Urinary bladder (tissue), 4 donors: ENCODE data around the gene RALGPS1. TPM values are rescaled to one million over a fixed set of nuclear protein-coding genes. Genes with fewer than 3 reads are reported as not detected.

ENCODE experiments used
- DNase-seq: peaks from one replicate; pipeline ENCODE4 v3.0.0-alpha.2; 2015; ENCODE audit errors: extremely low spot score
- H3K27ac ChIP-seq: one replicate; pipeline ENCODE4 v1.5.1; 2013; ENCODE audit warnings: low read depth, mild to moderate bottlenecking, moderate library complexity
- H3K36me3 ChIP-seq: one replicate; pipeline ENCODE4 v1.6.1; 2013; ENCODE audit warnings: mild to moderate bottlenecking, moderate library complexity; ENCODE audit not compliant: insufficient read depth
- H3K4me1 ChIP-seq: one replicate; pipeline ENCODE4 v1.6.1; 2013; ENCODE audit warnings: mild to moderate bottlenecking, moderate library complexity; ENCODE audit not compliant: insufficient read depth
- H3K4me3 ChIP-seq: one replicate; pipeline ENCODE4 v1.5.1; 2013; ENCODE audit warnings: low read depth, low read length
- WGBS: extraction: QIAGEN DNeasy Blood & Tissue Kit; methylation state at CpG from one replicate; pipeline ENCODE4 v1.1.7; 2013; 5-methylcytosine and 5-hydroxymethylcytosine counted together
- polyA plus RNA-seq: library from polyadenylated mRNA; stranded (reverse); fragments of 200-250 nt; gene quantifications from one replicate; pipeline ENCODE4 v1.2.3, GENCODE V29; 2013
- total RNA-seq: library from RNA; depleted of rRNA; stranded (reverse); fragments of >200 nt; gene quantifications from one replicate; pipeline ENCODE4 v1.2.3, GENCODE V29; 2014
- donor health status: healthy with polysubstance abuse.
- donor health status: healthy.

The RALGPS1 gene
- total and polyA plus RNA-seq, 2 donors, result 8.9 to 21.8 TPM

DNA sequence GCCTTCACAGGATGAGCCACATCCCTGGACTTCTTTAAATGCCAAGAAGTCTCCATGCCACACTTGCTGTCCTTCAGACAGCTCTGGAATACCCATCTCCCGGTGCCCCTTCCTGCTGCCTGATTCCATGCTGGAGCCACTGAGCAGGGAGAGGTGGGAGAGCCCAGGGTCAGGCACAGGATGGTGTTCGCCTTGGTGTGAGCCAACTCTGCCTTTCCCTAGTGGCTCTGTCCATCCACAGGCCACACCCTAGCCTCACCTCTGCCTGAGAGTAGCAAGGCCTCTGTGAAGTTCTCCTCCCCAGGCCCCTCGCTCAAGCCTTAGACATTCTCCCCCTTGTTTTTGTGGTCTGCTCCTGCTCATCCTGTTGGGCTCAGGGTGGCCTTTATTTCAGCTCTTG is 262.0 kb downstream of the RALGPS1 start:
- Histone ChIP-seq H3K4me3 (no peak overlapping the region), H3K27ac (no peak overlapping the region), H3K4me1 (no peaks in the 10 kb centered on the region), H3K36me3 (no peaks in the 10 kb centered on the region)
- DNase-seq, result no peak
- WGBS, result 94% methylated on average over 3 of the region's 3 CpGs

- H3K4me1 ChIP-seq, result no peaks in the 10 kb centered on the region
- 92% methylated on average over 6 of the region's 6 CpGs for WGBS
- no peak for DNase-seq
- H3K4me3 ChIP-seq, result no peak overlapping the region
- H3K27ac ChIP-seq, result no peak overlapping the region
- no peaks in the 10 kb centered on the region for H3K36me3 ChIP-seq
These were observed 262.6 kb downstream of the RALGPS1 start for GRCh38 chr9:127177231-127177630.

GRCh38 chr9:127177665-127178265 is 263.2 kb downstream of the RALGPS1 start:
- no peak overlapping the region for H3K27ac ChIP-seq
- no peak for DNase-seq
- WGBS, result 96% methylated on average over 3 of the region's 3 CpGs
- H3K36me3 ChIP-seq, result no peaks in the 10 kb centered on the region
- H3K4me1 ChIP-seq, result no peaks in the 10 kb centered on the region
- no peak overlapping the region for H3K4me3 ChIP-seq

DNA sequence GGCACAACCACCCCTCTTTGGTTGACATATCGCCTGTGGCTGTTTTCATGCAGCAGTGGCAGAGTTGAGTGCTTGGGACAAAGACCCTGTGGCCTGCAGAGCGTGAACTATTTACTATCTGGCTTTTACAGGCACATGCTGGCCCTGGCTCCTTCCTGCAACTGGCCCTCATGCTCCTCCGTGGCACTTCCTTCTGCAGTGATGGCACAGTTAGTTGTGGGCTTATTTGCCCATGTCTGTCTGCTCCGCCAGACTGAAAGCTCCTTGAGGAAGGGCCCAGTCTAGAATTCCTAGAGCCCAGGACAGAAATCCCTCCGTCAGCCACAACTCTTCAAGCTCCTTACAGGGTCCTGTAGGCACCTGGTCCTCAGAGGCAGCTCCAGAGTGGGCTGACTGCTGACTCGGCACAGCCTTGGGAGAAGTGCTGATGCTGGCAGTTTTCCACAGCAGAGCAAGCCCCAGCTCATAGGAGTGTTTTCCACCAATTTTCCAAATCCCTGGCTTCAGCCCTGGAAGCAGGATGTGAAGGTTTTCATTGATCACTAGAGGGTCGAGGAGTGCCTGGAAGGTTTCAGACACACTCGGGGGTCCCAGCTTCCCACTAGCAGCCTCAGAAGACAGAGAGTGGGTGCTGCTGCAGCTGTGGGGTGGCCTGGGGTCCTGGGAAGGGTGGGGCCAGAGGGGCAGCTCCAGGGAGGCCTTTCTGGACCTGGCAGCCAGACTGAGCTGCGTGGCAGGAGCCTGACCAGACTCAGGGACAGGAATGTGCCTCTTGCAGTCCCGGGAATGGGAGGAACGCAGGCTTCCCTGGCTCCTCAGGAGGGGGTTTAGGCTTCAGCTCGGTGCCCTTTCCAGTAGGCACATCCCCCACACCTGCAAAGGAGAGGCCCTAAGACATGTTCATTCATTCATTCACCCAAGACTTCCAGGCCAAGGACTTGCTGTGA is 264.4 kb downstream of the RALGPS1 start:
- Histone ChIP-seq H3K27ac (no peak overlapping the region), H3K36me3 (no peaks in the 10 kb centered on the region), H3K4me1 (no peaks in the 10 kb centered on the region), H3K4me3 (no peak overlapping the region)
- 68% methylated on average over 12 of the region's 12 CpGs for WGBS
- DNase-seq, result no peak

DNA sequence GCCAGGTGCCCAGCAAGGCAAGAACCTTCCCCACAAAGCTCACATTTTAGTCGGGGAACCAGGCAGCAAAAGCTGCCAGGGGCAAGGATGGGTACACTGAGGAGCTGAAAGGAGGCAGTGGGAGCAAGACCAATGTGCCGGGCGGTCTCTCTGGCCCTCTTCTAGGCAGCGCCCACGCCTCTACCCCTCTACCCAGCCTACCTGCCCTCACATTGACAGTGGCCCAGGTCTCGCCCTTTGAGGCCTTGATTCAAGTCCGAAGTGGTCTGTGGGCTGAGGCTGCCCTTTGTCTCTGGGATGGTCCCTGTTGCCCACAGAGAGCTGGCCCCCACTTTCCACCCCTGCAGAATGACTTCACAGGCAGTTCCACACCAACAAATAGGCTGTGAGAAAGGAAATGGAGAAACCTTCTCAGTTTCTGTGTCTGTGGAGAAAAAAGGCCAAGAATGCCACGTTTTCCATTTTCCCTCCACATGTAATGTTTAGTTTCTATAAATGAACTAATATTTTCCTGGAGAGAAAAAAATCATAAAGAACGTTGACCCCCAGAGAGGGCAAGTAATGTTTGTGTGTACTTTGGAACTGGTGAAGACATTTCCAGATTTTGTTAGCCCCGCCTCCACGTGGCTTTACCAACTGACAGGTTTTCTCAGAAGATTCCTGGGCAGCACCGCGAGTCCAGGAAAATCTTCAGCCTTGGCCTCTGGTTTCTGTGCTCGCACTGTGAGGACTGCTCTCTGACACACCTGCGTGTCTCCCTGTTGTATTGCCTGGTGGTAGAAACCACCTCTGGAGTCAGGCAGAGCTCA is 265.3 kb downstream of the RALGPS1 start:
- 82% methylated on average over 15 of the region's 15 CpGs for WGBS
- Histone ChIP-seq H3K4me1 (no peaks in the 10 kb centered on the region), H3K27ac (no peak overlapping the region), H3K36me3 (no peaks in the 10 kb centered on the region), H3K4me3 (no peak overlapping the region)
- no peak for DNase-seq

GRCh38 chr9:127180457-127181314 is 266.1 kb downstream of the RALGPS1 start:
- DNase-seq, result no peak
- no peaks in the 10 kb centered on the region for H3K36me3 ChIP-seq
- H3K4me3 ChIP-seq, result no peak overlapping the region
- H3K4me1 ChIP-seq, result no peaks in the 10 kb centered on the region
- 93% methylated on average over 14 of the region's 14 CpGs for WGBS
- no peak overlapping the region for H3K27ac ChIP-seq

DNA sequence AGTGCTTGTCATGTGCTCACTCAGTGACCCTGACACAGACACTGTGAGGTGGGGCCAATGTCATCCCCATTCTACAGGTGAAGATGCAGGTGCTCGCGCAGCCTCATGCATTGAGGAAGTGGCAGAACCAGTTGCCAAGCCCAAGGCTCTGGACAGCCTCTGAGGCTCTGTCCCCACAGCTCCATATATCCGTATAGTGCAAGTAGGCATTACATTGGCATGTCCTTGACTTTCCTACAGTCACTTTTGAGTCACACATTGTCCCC is 266.7 kb downstream of the RALGPS1 start:
- H3K27ac ChIP-seq, result no peak overlapping the region
- H3K4me1 ChIP-seq, result no peaks in the 10 kb centered on the region
- WGBS, result 97% methylated on average over 3 of the region's 3 CpGs
- H3K4me3 ChIP-seq, result no peak overlapping the region
- no peaks in the 10 kb centered on the region for H3K36me3 ChIP-seq
- no peak for DNase-seq

DNA sequence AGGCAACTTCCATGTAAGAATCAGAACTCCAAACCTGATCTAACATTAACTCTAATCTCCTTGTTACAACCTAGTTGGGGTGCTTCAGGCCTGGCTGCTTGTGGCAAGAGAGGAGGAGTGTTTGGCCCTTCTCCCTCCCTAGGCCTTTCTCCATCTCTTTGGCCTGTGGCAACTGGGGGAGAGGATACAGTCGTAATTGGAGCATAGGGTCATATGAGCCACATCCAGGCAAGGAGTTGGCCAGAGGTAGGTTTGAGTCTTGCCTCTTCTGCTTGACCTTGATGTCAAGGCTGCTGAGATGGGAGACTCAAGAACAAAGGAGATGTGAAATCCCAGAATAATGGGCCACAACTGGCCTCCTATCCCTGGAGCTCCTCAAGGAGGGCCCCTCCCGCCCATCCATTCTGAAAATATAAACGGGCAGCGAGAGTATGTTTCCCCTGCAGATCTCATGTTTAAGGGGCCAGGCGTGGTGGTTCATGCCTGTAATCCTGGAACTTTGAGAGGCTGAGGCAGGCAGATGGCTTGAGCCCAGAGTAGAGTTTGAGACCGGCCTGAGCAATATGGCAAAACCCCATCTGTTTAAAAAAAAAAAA is 267.1 kb downstream of the RALGPS1 start:
- no peaks in the 10 kb centered on the region for H3K4me1 ChIP-seq
- no peak overlapping the region for H3K27ac ChIP-seq
- WGBS, result 94% methylated on average over 6 of the region's 6 CpGs
- no peak for DNase-seq
- no peaks in the 10 kb centered on the region for H3K36me3 ChIP-seq
- H3K4me3 ChIP-seq, result no peak overlapping the region

GRCh38 chr9:127182901-127183746 is 268.5 kb downstream of the RALGPS1 start:
- WGBS, result 93% methylated on average over 14 of the region's 14 CpGs
- Histone ChIP-seq H3K4me1 (no peaks in the 10 kb centered on the region), H3K27ac (no peak overlapping the region), H3K36me3 (no peaks in the 10 kb centered on the region), H3K4me3 (no peak overlapping the region)
- DNase-seq, result no peak

- Histone ChIP-seq H3K4me3 (no peak overlapping the region), H3K36me3 (no peaks in the 10 kb centered on the region), H3K4me1 (no peaks in the 10 kb centered on the region), H3K27ac (no peak overlapping the region)
- no peak for DNase-seq
- 82% methylated on average over 17 of the region's 17 CpGs for WGBS
These were observed 269.4 kb downstream of the RALGPS1 start for GRCh38 chr9:127183814-127184582.

- no peaks in the 10 kb centered on the region for H3K4me1 ChIP-seq
- DNase-seq, result no peak
- no peaks in the 10 kb centered on the region for H3K36me3 ChIP-seq
- no peak overlapping the region for H3K4me3 ChIP-seq
- 88% methylated on average over 10 of the region's 10 CpGs for WGBS
- no peak overlapping the region for H3K27ac ChIP-seq
These were observed 270.1 kb downstream of the RALGPS1 start for GRCh38 chr9:127184641-127185040.

- Histone ChIP-seq H3K36me3 (no peaks in the 10 kb centered on the region), H3K4me3 (no peak overlapping the region), H3K27ac (no peak overlapping the region), H3K4me1 (no peaks in the 10 kb centered on the region)
- 84% methylated on average over 5 of the region's 5 CpGs for WGBS
- no peak for DNase-seq
These were observed 270.6 kb downstream of the RALGPS1 start for GRCh38 chr9:127185181-127185580.
